ENCODE data around the gene ZNF492.
"Not testable (repeated sequence)": the region's sequence is repeated elsewhere in the genome, so short reads cannot be mapped to it uniquely, and the experiment has no call there.

The ZNF492 gene

GRCh38 chr19:22617614-22618320 is 16.4 kb upstream of the ZNF492 start:
- DNase-seq (ENCODE audit: low read depth), result no peak

GRCh38 chr19:22619371-22619770 is 14.8 kb upstream of the ZNF492 start:
- DNase-seq (ENCODE audit: low read depth), result no peak

DNA sequence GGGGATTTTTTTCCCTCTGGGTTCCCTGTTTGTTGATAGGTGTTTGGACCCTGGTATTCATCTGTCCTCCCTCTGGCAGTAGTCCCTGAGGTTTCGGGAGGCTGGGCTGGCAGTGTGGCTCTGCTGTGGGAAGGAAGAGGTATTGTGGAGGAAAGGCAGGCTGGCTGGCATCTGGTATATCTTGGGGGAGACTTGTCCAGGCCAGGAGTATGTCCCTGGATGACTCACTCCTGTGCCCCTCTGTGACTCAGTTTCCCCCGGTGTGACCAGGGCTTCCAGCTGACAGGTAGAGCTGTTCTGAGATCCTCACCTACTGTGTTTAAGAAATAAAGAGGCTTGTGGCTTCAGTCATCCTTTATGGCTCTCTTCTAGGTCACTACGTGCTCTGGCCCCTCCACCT is 14.2 kb upstream of the ZNF492 start:
- DNase-seq (ENCODE audit: low read depth), result no peak

GRCh38 chr19:22620401-22620800 is 13.7 kb upstream of the ZNF492 start:
- no peak for DNase-seq (ENCODE audit: low read depth)

DNA sequence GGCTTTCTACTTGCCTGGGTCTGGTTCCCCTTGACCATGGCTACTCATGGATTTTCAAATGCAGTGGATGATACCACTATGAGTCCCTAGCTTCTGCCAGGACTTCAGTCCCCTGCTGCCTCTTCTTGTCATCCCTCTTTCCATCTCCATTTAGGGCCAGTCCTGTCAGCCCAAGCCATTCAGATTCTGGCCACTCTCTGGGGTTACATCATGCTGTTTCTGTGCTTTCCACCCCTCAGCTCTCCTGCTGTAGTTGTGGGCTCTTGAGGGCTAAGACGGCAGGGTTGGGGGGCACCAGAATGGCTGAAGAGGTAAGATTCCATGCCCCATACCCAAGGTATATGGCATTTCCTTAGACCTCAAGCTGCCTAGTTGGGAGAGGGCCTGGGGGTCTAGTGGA is 13.2 kb upstream of the ZNF492 start:
- DNase-seq (ENCODE audit: low read depth), result no peak

DNA sequence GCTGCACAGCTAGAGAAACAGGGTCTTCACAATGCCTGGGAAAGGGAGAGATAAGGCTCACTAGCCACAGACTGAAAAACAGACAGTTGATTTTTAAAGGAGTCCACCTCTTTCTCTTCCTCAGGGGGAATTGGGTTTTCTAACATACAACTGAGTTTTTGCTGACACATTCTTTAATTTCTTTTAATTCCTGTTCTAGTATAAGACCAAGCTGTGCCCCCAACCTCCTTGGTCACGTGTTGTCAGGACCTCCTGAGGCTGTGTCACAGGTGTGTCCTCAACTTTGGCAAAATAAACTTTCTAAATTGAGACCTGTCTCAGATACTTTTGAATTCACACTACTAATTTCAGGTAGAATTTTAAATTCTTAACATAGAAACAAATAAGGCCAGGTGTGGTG is 12.1 kb upstream of the ZNF492 start:
- DNase-seq (ENCODE audit: low read depth), result no peak

DNA sequence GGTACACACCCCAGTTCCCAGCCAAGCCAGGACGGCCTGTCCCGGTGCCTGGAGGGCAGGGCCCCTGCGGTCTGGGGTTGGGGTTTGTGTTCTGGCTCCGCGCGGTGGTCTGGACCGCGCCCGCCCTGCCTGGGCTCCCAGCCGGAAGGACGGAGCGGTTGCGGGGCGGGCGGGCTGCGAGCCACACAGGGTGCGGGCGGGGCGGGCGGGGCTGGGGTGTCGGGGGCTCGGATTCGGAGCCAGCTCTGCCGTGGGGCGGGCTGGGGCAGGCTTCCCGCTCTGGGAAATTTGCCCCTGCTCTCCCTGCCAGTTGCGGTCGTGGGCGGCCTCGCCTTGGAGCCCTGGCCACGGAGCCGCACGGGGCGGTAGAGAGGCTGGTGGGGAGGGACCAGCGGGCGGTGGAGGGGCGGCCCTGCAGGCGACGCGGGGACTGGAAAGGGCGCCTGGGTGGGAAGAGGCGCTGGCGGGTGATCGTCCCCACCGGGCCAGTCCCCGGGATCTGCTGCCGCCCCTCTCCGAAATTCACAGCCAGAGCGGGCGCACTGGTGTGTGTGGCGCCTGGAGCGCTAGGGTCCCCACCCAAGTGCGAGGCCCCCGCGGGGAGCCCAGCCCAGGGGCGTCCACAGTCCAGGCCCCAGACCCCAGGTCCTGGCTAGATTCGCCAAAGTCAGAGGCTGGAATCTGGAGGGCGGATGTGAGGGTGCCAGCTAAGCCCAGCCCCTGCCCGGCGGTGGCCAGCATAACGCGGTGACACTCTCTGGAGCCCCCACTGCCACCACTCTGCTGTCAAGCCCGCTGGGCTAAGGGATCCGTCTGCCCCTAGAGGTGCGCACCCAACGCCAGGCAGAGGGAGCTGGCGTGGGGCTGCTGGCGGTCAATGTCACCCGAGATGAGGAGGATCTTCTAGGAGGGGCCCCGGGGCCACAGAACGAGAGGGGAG is 11.0 kb upstream of the ZNF492 start:
- DNase-seq (ENCODE audit: low read depth), result no peak

- DNase-seq (ENCODE audit: low read depth), result no peak
Observed at GRCh38 chr19:22623841-22624221, 10.3 kb upstream of the ZNF492 start.

DNA sequence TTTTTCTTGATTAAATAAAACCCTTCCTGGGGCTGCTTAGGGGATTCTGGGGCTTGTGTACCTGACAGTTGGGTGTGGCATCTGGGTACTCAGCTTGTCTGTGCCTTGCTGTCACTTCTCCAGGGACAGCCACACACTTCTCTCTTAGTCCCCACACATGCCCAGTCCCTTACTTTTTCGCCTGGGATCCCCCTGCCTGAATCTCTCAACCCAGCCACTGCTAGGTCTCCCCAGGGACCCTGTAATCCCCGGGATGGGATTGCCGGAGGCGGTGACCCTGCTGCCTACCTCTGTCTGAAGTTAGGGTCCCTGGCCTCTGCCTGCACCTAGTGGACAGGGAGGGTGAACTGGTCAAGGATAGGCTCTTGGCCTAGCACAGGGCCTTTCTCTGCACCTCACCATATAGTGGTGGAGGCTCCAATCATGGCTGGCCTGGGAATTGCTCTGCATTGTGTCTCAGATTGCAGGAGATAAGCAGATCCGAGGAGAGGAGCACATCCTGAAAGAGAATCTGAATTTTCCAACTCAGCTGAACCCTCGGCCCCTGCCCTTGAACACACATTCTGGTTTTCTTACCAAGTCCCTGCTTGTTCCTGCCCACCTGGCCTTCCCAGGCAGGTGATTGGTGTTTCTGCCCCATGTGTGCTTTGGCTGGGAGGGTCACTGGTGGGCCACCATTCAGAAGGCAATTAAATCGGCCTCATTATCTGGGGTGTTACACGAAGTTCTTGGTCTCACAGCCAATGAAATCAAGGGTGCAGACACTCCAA is 8.7 kb upstream of the ZNF492 start:
- no peak for DNase-seq (ENCODE audit: low read depth)

GRCh38 chr19:22627526-22627925 is 6.6 kb upstream of the ZNF492 start:
- no peak for DNase-seq (ENCODE audit: low read depth)

- DNase-seq (ENCODE audit: low read depth), result no peak
Observed at GRCh38 chr19:22628401-22628800, 5.7 kb upstream of the ZNF492 start.

DNA sequence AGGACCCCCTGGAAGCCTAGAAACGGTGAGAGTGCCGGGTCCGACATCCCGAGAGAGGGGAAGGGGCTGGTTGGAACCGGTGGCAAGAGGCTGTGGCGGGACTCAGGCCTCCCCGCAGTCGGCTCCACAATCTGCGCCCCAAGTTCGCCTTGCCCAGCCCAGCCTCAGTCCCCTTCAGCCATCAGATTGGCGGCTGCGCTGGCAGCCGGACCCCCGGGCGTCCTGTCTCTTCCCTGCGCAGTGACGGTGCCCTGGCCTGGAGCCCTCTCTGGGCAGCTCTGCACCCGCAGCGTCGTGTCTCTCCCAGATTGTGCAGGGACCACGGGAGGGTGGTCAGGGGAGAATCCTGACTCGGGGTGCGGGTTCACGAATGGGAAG is 315 bp downstream of the ZNF492 start:
- DNase-seq (ENCODE audit: low read depth), result no peak

DNA sequence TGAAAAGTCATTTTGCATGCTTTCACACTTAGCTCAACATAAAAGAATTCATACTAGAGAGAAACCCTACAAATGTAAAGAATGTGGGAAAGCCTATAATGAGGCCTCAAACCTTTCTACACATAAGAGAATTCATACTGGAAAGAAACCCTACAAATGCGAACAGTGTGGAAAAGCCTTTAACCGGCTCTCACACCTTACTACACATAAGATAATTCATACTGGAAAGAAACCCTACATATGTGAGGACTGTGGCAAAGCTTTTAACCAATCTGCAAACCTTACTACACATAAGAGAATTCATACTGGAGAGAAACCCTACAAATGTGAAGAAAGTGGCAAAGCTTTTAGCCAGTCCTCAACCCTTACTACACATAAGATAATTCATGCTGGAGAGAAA is 51.4 kb downstream of the ZNF492 start:
- not testable (repeated sequence) for DNase-seq (ENCODE audit: low read depth)

DNA sequence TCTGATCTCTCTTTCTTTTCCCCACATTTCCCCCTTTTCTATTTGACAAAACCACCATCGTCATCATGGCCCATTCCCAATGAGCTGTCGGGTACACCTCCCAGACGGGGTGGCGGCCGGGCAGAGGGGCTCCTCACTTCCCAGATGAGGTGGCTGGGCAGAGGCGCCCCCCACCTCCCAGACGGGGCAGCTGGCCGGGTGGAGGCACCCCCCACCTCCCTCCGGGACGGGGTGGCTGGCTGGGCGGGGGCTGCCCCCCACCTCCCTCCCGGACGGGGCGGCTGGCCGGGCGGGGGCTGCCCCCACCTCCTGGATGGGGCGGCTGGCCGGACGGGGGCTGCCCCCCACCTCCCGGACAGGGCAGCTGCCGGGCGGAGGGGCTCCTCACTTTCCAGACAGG is 68.5 kb downstream of the ZNF492 start:
- DNase-seq (ENCODE audit: low read depth), result not testable (repeated sequence)

DNA sequence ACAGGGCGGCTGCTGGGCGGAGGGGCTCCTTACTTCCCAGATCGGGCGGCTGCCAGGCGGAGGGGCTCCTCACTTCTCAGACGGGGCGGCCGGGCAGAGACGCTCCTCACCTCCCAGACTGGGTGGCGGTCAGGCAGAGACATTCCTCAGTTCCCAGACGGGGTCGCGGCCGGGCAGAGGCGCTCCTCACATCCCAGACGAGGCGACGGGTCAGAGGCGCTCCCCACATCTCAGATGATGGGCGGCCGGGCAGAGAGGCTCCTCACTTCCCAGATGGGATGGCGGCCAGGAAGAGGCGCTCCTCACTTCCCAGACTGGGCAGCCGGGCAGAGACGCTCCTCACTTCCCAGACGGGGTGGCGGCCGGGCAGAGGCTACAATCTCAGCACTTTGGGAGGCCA is 69.0 kb downstream of the ZNF492 start:
- not testable (repeated sequence) for DNase-seq (ENCODE audit: low read depth)

DNA sequence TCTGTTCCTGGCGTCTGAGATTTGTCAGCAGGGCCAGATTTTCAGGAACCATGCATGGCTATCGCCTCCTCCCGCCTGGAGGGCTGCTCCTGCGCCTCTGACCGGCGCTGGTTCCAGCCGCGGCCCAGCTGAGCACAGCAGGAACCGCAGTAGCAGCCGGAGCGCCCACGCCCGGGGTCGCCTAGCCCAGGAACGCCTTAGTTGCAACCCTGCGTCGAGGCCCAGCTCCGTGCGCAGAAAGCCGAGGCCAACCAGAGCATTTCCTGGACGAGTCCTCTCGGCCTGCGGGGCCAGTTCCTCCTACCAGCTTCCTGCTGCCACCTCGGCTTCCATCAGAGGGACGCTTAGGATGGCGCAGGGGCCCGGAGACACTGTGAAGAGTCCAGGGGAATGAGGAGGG is 74.9 kb downstream of the ZNF492 start:
- DNase-seq (ENCODE audit: low read depth), result no peak
